ENCODE measurements around the gene ZMYND19. TPM values are rescaled to one million over a fixed set of nuclear protein-coding genes. Genes with fewer than 3 reads are reported as not detected.
"Not testable (repeated sequence)": the region's sequence is repeated elsewhere in the genome, so short reads cannot be mapped to it uniquely, and the experiment has no call there.

ZMYND19 gene
- total RNA-seq, 2 donors from 2014 or later, result 47.8 to 51.0 TPM

DNA sequence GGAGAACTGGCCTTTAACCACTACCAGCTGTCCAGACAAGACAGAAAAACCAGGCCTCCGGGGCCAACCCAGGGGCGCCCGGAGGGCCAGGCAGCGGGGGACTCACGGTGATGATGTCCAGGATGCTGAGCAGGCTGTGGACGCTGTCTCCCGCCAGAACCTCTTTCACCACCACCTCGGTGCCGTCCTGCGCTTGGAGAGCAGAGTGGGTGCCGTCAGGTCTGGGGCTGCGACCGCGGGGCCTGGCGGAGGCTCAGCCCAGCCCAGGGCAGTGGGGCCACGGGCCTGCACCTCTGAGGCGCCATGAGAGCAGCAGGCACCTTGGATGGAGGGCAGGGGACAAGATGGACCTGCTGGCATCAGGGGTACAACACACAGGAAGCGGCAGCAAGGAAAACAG lies 49.8 kb downstream of the ZMYND19 start:
- H3K27me3 Mint-ChIP-seq (ENCODE audit: insufficient read depth), result no peaks in the 10 kb centered on the region
- no peaks in the 10 kb centered on the region for H3K36me3 Mint-ChIP-seq (ENCODE audit: low read depth)
- no peak overlapping the region for H3K9ac ChIP-seq (ENCODE audit: extremely low read depth, low read length, poor library complexity, severe bottlenecking)
- no peak overlapping the region for H3K4me3 ChIP-seq (ENCODE audit: low read length)
- H3K9me3 ChIP-seq (ENCODE audit: control insufficient read depth, low read length), result no peaks in the 10 kb centered on the region
- no peaks in the 10 kb centered on the region for H3K4me1 Mint-ChIP-seq
- 94 to 99% methylated on average over 17 to 18 of the region's 18 CpGs for WGBS, 2 experiments (ENCODE audit: insufficient coverage in 1 of 2, insufficient read length in 1 of 2)
- peak overlapping the region; percentile 29 for H3K27ac ChIP-seq (ENCODE audit: low read depth, low read length)
- peaks cover under 1% of the 10 kb centered on the region for H3K9me3 Mint-ChIP-seq
- DNase-seq, result no peak
- H3K4me1 ChIP-seq (ENCODE audit: control insufficient read depth, insufficient read depth, low read length), result no peaks in the 10 kb centered on the region
- H3K36me3 ChIP-seq (ENCODE audit: control insufficient read depth, insufficient read depth, low read length), result no peaks in the 10 kb centered on the region
- no peaks in the 10 kb centered on the region for H3K27me3 ChIP-seq (ENCODE audit: control insufficient read depth, insufficient read depth, low read length, poor library complexity, severe bottlenecking)
- no peak overlapping the region for H3K27ac Mint-ChIP-seq
- H3K4me3 Mint-ChIP-seq, result no peak overlapping the region
- TF ChIP-seq, protein P1, sequence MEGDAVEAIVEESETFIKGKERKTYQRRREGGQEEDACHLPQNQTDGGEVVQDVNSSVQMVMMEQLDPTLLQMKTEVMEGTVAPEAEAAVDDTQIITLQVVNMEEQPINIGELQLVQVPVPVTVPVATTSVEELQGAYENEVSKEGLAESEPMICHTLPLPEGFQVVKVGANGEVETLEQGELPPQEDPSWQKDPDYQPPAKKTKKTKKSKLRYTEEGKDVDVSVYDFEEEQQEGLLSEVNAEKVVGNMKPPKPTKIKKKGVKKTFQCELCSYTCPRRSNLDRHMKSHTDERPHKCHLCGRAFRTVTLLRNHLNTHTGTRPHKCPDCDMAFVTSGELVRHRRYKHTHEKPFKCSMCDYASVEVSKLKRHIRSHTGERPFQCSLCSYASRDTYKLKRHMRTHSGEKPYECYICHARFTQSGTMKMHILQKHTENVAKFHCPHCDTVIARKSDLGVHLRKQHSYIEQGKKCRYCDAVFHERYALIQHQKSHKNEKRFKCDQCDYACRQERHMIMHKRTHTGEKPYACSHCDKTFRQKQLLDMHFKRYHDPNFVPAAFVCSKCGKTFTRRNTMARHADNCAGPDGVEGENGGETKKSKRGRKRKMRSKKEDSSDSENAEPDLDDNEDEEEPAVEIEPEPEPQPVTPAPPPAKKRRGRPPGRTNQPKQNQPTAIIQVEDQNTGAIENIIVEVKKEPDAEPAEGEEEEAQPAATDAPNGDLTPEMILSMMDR (conservative IDR thresholded peaks at IDR 0.05), result no peak

DNA sequence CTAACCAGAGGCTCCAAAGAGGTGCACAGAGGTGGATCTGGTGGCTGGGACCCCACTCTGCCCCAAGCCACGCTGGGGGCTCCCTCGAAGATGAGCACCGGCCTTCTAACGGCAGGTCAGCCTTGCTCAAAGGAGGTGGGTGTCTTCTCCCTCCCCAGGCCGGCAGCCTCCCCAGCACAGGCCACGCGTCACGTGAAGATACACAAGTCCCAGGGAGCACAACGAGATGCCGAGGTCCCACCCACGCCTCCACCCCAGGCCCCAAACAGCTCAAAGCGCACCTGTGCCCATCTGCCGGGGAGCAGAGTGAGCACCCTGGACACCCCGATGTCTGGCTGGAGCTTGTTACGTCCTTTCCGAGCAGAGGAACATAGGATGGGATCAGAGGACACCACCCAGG lies 52.3 kb downstream of the ZMYND19 start:
- no peak overlapping the region for H3K27ac Mint-ChIP-seq
- peaks cover 6% of the 10 kb centered on the region for H3K9me3 Mint-ChIP-seq
- Histone ChIP-seq H3K9ac (ENCODE audit: extremely low read depth, low read length, poor library complexity, severe bottlenecking) (no peak overlapping the region), H3K27ac (ENCODE audit: low read depth, low read length) (no peak overlapping the region), H3K27me3 (ENCODE audit: control insufficient read depth, insufficient read depth, low read length, poor library complexity, severe bottlenecking) (no peaks in the 10 kb centered on the region), H3K4me1 (ENCODE audit: control insufficient read depth, insufficient read depth, low read length) (no peaks in the 10 kb centered on the region), H3K4me3 (ENCODE audit: low read length) (no peak overlapping the region), H3K36me3 (ENCODE audit: control insufficient read depth, insufficient read depth, low read length) (no peaks in the 10 kb centered on the region), H3K9me3 (ENCODE audit: control insufficient read depth, low read length) (no peaks in the 10 kb centered on the region)
- DNase-seq, result no peak
- no peak overlapping the region for H3K4me3 Mint-ChIP-seq
- 91 to 99% methylated on average over 12 to 16 of the region's 16 CpGs for WGBS, 2 experiments (ENCODE audit: insufficient coverage in 1 of 2, insufficient read length in 1 of 2)
- no peaks in the 10 kb centered on the region for H3K27me3 Mint-ChIP-seq (ENCODE audit: insufficient read depth)
- H3K36me3 Mint-ChIP-seq (ENCODE audit: low read depth), result peaks cover 5% of the 10 kb centered on the region
- TF ChIP-seq, protein P1 (conservative IDR thresholded peaks at IDR 0.05), result no peak
- no peaks in the 10 kb centered on the region for H3K4me1 Mint-ChIP-seq

DNA sequence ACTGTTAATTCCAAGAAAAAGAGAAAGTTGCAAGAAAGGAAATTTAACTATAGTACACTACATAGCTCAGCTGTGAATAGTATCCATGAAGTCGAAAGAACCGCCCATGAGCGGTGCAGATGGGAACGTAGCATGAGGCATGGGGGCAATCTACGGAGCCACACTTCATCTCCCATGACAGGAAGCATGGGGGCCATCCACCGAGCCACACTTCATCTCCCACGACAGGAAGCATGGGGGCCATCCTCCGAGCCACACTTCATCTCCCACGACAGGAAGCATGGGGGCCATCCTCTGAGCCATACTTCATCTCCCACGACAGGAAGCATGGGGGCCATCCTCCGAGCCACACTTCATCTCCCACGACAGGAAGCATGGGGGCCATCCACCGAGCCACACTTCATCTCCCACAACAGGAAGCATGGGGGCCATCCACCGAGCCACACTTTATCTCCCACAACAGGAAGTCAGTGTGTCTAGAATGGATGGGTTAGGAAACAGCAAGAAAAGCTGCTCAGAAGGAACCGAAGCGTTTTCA lies 53.6 kb downstream of the ZMYND19 start:
- not testable (repeated sequence) for H3K27ac ChIP-seq (ENCODE audit: low read depth, low read length); H3K36me3 ChIP-seq (ENCODE audit: control insufficient read depth, insufficient read depth, low read length); H3K4me3 Mint-ChIP-seq; H3K27me3 ChIP-seq (ENCODE audit: control insufficient read depth, insufficient read depth, low read length, poor library complexity, severe bottlenecking); H3K4me1 Mint-ChIP-seq; H3K27ac Mint-ChIP-seq; H3K9me3 Mint-ChIP-seq; H3K9ac ChIP-seq (ENCODE audit: extremely low read depth, low read length, poor library complexity, severe bottlenecking); H3K9me3 ChIP-seq (ENCODE audit: control insufficient read depth, low read length); H3K36me3 Mint-ChIP-seq (ENCODE audit: low read depth); DNase-seq; H3K4me1 ChIP-seq (ENCODE audit: control insufficient read depth, insufficient read depth, low read length); H3K27me3 Mint-ChIP-seq (ENCODE audit: insufficient read depth); H3K4me3 ChIP-seq (ENCODE audit: low read length)
- 91 to 94% methylated on average over 8 to 16 of the region's 16 CpGs for WGBS, 2 experiments (ENCODE audit: insufficient coverage in 1 of 2, insufficient read length in 1 of 2)

DNA sequence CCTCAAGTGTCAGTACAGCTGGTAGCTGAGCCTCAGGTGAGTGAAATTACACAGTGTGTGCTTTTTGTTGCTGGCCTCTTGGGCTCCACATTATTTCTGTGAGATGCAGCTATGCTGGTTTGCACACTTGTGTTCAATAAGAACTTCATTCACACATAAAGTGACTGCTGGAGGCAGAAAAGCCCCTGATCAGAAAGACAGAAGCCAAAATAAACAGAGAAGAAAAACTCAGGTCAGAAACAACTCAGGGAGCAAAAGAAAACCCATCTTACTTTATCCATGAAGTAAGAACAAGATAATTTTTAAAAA lies 55.2 kb downstream of the ZMYND19 start:
- no peaks in the 10 kb centered on the region for H3K36me3 ChIP-seq (ENCODE audit: control insufficient read depth, insufficient read depth, low read length)
- TF ChIP-seq, protein P1 (conservative IDR thresholded peaks at IDR 0.05), result no peak
- no peaks in the 10 kb centered on the region for H3K27me3 ChIP-seq (ENCODE audit: control insufficient read depth, insufficient read depth, low read length, poor library complexity, severe bottlenecking)
- H3K4me3 ChIP-seq (ENCODE audit: low read length), result no peak overlapping the region
- no peak overlapping the region for H3K4me3 Mint-ChIP-seq
- H3K4me1 Mint-ChIP-seq, result peaks cover 1% of the 10 kb centered on the region
- H3K9me3 ChIP-seq (ENCODE audit: control insufficient read depth, low read length), result no peaks in the 10 kb centered on the region
- no peak for DNase-seq
- no peaks in the 10 kb centered on the region for H3K27me3 Mint-ChIP-seq (ENCODE audit: insufficient read depth)
- H3K9ac ChIP-seq (ENCODE audit: extremely low read depth, low read length, poor library complexity, severe bottlenecking), result no peak overlapping the region
- peaks cover 6% of the 10 kb centered on the region for H3K9me3 Mint-ChIP-seq
- H3K36me3 Mint-ChIP-seq (ENCODE audit: low read depth), result peaks cover 5% of the 10 kb centered on the region
- no peak overlapping the region for H3K27ac ChIP-seq (ENCODE audit: low read depth, low read length)
- no peak overlapping the region for H3K27ac Mint-ChIP-seq
- no peaks in the 10 kb centered on the region for H3K4me1 ChIP-seq (ENCODE audit: control insufficient read depth, insufficient read depth, low read length)

Data from endodermal cell (in vitro differentiated cells).